Frontal cortex (tissue), 4 donors: ENCODE results near the gene CTDSPL. TPM values are rescaled to one million over a fixed set of nuclear protein-coding genes. Genes with fewer than 3 reads are reported as not detected.
A peak's percentile ranks its signal among the peaks of the same experiment; 100 is the strongest.
"Not testable (repeated sequence)": the region's sequence is repeated elsewhere in the genome, so short reads cannot be mapped to it uniquely, and the experiment has no call there.

Experiments
- DNase-seq, 2 donors: peaks; one replicate each; pipeline ENCODE4 v3.0.0; 2012; ENCODE audit warnings: low spot score in 2 of 2
- FAIRE-seq: peaks from 2 replicates; lab custom pipeline; 2012; peaks lifted over from hg19 to GRCh38; lab: Jason Lieb, UNC
- small RNA-seq: library from RNA; depleted of rRNA; stranded (forward); fragments of <200 nt; gene quantifications from one replicate; pipeline ENCODE3, GENCODE V24; 2014
- total RNA-seq: library from RNA; depleted of rRNA; stranded (reverse); fragments of >200 nt; gene quantifications from one replicate; pipeline ENCODE4 v1.2.3, GENCODE V29; 2014
- donor health status: control.
- donor health status: control.
- donor health status: control.

The CTDSPL gene
- total RNA-seq, 1 donor from 2014 or later: 15.5 TPM

- no peak for FAIRE-seq
Measured at GRCh38 chr3:38027466-38028465, 166.1 kb downstream of the CTDSPL start.

DNA sequence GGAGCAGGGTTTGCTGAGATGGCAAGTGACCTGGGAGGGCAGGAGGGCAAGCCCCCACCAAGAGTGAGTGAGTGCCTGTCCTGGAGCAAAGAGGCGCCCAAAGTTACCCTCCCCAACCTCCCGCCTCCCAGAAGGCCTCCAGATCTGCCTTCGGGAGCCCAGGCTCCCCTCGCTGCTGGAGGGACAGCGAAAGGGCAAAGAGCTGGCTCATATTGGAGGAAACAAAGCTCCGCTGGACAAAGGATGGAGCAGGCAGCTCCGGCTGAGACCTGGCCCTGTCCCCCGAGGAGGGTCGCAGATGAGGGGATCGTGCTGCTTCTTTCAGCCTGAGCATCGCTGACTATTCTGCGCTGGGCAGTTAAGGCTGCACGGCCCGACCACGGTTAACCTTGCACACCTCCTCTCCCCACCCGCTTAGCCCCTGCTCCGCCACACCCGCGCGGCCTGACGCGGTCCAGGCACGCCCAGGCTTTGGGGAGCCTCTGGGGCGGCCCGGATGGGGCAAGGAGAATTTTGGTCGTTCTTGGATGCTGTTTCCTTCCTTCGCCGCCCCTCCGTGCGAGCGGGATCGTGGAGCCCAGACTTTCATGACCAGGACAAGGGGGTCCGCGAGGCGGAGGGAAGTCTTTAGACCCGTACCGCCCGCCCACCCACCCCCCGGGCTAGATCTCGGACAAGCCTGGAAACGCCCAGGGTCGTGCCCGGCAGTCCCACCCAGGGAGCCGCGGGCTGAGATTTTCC, 167.1 kb downstream of the CTDSPL start:
- FAIRE-seq (no peak), DNase-seq (no peak)

More at GRCh38 chr3:38027466-38028465, 166.1 kb downstream of the CTDSPL start:
- no peak for DNase-seq

DNA sequence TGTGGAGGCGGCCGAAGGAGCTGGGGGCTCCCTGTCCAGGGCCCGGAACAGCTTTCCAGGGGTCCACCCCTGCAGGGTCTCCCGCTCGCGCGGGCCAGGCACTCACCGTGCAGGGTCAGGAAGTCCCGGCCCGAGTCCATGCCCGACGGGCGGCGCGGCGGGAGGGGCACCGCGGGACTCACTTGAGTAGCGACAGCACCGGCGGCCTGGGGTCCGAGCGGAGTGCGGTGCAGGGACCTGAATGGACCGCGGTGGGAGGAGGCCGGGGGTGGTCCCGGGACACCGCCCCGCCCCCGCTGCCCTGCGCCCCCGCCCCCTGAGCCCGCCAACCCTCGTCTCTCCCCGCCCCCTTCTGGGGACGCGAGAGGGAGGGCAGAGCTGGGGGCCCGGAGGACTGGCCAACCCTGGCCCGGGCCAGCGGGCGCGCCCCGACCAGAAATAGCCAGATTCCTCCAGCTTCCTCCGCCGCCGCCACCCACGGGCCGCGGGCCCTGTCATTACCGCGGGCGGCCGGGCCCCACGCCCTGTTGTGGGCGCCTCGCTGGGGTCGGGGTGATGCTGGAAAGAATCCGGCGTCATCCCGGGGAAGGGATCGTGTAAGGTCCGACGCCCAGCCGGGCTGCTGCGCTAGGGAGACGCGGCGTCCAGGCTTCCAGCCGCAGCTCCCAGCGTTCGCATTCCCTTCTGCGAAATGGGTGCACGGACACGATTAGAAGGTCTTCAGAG, 167.9 kb downstream of the CTDSPL start, which contains the start of gene PLCD1:
Gene PLCD1, minus strand, starts transcription at position 243 of the 726 bp plus-strand sequence. Its CDS starts 103 bp downstream, at position 140.
- FAIRE-seq (no peak), DNase-seq (peak; percentile 82 to 90)

GRCh38 chr3:38030126-38031021, 168.7 kb downstream of the CTDSPL start:
- FAIRE-seq (no peak), DNase-seq (no peak)

DNA sequence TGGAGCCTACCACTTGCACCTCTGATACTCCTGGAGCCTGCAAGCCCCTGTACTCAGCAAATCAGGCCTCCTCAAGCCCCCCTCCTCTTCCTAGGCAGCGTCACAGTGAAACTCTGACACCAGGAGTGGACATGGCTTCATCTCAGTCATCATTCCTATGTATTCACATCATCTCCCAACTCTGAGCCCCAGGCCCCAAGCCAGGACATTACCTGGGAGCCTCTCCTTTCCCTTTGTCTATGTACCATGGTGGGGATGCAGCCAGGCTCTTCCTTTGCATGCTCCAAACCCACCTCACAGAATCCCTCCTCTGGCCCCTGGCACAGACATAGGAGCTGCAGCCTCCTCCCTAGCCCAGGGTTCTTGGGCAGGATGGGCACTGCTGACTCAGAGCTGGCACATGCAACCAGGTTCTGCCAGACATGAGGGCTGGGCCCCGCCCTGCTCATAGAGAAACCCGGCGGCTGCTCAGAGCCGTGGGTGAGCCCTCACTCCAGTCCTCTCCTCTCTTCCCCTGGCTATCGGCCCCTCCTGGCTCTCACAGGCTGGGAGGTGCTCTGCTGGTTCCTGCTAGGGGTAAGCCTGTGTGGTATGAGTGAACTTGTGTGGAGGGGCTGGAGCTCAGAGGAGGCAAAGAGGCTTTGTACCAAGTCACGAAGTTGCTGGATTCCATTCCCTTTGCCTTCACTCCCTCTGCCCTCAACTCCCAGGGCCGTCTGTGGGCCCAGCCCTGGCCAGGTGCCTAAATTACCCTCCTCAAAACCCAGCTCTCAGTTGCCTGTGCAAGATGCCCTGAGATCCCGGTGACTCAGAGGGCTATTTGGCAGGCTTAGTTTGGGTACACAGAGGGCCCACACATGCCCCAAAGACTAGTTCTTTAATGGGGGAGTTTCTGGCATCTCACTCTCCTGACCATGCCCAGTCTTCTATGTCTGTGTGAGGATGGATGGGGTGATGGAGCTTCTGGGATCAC, 169.6 kb downstream of the CTDSPL start:
- no peak for DNase-seq
- no peak for FAIRE-seq

- FAIRE-seq (no peak), DNase-seq (no peak)
Measured at GRCh38 chr3:38032328-38032865, 170.7 kb downstream of the CTDSPL start.

DNA sequence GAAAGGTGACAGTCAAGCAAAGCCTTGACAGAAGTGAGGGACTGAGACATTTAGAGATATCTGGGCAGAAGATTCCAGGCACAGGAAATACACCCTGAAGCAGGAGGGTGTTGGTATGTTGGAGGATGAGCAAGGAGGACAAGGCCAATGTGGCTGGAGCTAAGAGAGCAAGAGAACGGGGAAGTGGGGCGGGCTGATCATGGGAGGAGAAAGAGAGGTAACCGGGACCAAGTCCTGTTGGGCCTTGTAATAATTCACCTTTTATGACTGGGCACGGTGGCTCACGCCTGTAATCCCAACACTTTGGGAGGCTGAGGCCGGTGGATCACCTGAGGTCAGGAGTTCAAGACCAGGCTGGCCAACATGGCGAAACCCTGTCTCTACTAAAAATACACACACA, 171.9 kb downstream of the CTDSPL start:
- DNase-seq, FAIRE-seq: not testable (repeated sequence)

Small RNA genes lying within 50 kb of the gene (small RNA-seq; reads per million reads assigned to genes)
- 6.0 reads per million, percentile 93 among the genes with 10 or more reads in this experiment for gene MIR26A1
- not detected for gene RF00019

Other genes starting within 250 kb of the CTDSPL start
- 9.8 TPM for gene VILL, start 128.9 kb downstream of the CTDSPL start, total RNA-seq
- 4.1 TPM for gene PLCD1, start 167.8 kb downstream of the CTDSPL start, total RNA-seq
- gene DLEC1, start 177.3 kb downstream of the CTDSPL start, total RNA-seq: 0.41 TPM